Fibroblast of lung (primary cell): ENCODE results near the gene CLNS1A.

Experiments used
- CTCF ChIP-seq, 2 donors: IDR thresholded peaks in 1 of 2; conservative IDR thresholded peaks in 1 of 2; 1 replicate in 1 of 2; 2 replicates in 1 of 2; pipeline ENCODE4 v1.5.1; 2011 to 2012; ENCODE audit warnings: low read length in 2 of 2, control low read depth in 1 of 2, inconsistent platforms in 1 of 2, low read depth in 1 of 2, mild to moderate bottlenecking in 1 of 2
- EZH2 ChIP-seq: IDR thresholded peaks from 2 replicates; pipeline ENCODE4 v1.5.1; 2012; ENCODE audit warnings: low read length, control low read depth, mild to moderate bottlenecking; ENCODE audit errors: missing control alignments

- no peak for TF ChIP-seq CTCF (conservative IDR thresholded peaks at IDR 0.05 in 1 of 2, IDR thresholded peaks at IDR 0.05 in 1 of 2; ENCODE audit: low read depth in 1 of 2, low read length in 2 of 2)
- no peak for TF ChIP-seq EZH2
Observed at GRCh38 chr11:77590194-77590782, 47.3 kb downstream of the CLNS1A start.
